ENCODE results near the gene RALGPS1.

The RALGPS1 gene

DNA sequence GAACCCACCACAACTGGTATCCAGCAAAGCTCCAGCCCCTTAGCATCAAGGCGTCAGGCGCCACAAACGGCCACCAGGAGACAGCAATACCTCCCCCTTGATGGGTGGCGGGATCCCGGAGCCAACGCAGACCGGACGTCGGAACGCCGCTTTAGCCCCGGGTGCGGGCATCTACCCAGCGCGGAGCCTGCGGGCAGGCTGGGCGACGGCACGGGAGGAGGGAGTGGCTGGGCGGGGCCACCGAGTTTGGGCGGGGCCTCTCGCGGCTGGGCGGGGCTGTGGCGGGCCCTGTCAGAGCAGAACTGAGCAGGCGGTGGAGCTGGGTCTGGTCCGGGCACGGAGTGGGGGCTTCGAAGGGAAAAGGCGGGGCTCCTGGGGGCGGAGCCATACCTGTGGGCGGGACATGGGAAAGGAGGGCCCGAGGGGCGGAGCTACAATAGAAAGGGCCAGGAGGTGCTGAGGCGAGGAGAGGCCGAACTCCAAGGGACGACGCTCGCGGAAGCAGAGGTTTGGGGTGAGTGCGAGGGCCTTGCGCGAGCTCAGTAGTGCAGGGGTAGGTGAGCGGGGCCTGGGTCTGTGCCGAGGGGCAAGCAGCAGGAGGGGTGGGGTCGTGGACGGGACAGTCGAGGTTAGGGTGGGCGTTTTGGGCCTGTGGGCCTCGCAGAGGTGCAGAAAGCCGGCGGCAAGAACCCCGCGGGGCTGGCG is 309.7 kb downstream of the RALGPS1 start:
- peak; percentile 89 for DNase-seq (ENCODE audit: low read depth)

DNA sequence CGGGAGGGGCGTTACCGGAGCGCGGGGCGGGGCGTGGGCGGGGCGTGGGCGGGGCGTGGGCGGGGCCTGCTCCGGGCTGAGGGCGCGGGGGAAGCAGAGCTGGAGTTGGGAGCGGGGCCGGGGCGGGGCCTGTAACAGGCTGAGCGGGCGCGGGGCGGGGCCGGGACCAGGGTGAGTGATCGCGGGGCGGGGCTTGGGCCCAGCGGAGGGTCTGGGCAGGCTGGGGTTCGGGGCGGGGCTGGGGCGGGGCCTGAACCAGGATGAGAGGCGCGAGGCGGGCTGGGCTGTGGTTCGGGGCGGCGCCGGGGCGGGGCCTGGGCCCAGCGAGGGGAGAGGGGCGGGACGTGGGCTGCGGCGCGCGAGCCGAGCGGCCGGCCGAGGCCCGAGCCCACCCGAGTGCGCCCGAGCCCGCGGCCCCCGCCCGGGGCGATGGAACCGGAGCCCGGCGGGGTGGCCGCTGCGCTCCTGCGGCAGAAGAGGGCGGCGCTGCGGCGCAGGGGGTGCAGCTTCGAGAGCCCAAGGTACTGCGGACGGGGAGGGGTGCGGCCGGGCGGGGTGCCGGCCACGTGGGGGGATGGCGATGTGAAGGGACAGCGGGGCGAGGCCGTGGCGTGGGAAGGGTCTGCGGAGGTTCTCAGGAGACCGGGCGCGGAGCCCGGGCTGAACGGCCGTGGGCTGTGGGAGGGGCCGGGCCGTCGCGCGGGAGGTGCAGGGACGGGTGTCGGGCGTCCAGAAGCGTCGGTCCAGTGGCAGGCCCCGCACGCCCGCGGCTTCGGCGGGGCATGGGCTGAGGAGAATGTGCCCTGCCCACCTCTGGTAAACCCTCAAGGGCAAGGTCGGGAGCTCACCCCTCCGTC is 310.5 kb downstream of the RALGPS1 start:
- peak; percentile 91 for DNase-seq (ENCODE audit: low read depth)

DNA sequence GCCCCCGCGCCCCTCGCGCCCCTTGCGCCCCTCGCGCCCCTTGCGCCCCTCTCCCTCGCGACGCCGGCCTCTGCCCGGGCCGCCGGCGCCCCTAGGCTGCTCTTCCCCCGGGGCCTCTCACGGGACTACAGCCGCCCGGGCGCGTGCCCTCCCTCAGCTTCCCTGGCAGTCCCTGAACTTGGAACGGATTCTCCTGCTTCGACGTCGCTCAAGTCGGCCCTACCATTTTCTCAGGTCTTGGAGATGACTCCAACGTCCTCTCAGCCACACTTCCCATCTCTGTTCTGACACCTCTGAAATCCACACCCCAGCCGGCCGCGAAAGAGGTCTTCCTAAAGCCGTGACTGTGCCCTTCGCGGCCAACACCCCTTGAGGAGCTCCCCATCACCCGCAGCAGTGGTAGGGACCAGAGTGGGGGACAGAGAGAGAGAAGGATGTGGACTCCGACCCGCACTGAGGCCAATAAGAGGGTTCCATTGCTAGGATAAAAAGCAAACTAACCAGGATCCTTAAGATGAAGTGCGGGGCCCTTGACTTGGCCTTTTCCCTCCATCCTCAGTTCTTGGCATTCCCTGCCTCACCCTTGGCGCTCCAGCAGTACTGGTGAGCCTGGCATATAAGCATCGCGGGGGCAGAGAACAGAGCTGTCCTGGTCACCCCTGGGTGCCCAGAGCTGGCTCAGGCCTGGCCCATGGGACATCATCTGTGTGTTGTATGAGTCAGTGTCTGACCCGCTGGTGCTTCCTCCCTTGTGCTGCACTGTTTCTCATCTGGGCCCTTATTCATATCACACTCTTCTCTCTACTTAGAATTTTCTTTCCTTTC is 311.4 kb downstream of the RALGPS1 start:
- DNase-seq (ENCODE audit: low read depth) = no peak

DNA sequence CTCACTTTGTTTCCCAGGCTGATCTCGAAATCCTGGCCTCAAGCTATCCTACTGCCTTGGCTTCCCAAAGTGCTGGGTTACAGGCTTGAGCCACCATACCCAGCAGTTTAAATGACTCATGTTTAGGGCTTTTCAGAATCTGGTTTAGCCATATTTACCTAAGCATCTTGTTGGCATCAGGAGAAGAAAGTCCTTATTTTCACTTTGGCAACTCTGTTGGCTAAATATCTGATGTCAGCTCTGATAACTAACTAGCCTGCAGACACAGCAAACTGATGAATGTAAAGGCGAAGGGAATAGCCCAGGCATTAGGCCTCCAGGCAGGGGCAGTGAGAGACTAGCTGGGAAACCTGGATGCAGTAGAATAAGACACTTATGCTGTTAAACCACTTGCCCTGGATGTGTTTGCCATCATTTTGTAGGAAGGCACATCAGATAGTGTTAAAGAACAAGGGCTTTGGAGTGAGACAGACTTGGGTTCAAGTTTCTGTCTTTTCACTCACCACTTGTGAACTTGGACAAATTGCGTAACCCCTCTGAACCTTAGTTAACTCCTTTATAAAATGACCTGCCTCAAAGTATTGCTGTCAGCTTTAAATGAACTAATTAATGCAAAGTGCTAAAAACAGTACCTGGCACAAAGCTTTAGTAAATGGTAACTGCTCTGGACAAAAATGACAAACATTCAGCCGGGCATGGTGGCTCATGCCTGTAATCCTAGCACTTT is 315.3 kb downstream of the RALGPS1 start:
- no peak for DNase-seq (ENCODE audit: low read depth)

DNA sequence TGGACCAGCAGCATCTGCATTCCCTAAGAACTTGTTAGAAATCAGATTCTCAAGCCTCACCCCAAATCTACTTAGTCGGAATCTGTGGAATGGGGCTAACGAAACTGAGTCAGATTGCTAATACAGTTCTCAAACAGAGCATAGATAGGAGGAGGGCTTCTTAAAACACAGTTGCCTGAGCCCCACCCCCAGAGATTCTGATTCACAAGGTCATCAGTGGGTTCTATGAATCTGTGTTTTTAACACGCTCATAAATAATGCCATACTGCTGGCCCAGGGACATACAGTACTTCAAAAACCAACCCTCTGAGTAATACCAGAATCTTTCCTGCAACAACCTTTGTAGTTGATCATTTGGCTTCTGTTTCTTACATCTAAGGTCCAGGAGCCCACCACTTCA is 317.1 kb downstream of the RALGPS1 start:
- DNase-seq (ENCODE audit: low read depth) = no peak

DNA sequence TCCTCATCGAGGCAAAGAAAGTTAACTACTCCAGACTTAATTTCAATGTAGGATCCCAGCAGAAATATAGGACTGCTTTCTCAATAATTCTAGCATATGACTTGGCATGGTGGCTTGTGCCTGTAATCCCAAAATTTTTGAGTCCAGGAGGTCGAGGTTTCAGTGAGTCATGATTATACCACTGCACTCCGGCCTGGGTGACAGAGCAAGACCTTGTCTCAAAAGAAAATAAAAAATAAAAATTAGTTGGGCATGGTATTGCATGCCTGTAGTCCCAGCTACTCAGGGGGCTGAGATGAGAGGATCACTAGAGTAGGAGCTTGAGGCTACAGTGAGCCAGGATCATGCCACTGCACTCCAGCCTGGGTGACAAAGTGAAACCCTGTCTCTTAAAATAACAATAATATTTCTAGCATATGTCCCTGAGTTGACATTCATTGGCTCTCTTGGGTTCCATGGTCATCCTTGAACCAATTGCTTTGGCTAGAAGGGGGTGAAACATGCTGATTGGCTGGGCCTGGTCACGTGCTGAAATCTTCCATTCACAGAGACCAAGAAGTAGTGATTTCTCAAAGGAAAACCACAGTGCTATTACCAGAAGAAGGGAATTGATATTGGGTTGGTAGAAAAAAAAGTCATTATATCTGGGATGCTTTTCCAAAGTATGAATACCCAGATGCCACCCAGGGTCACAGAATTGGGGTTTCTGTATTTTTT is 318.4 kb downstream of the RALGPS1 start:
- no peak for DNase-seq (ENCODE audit: low read depth)

DNA sequence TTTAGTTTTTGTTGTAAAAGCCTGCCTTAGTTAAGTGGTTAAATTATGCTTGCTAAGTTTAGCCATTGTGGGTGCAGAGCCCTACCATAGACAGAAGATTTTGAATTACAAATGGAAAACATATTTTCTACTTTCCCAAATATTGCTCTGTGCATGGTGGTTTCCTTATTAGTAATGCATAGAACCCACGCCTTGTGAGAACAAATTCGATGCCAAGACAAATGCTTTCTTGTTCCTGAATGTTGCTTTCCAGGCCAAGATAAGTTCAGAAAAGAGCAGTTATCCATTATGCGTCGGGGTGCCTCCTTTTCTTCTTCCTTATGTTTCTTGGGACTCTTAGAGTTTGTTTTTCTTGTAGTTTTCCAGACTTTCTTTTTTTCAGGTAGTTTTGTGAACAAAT is 319.0 kb downstream of the RALGPS1 start:
- no peak for DNase-seq (ENCODE audit: low read depth)

DNA sequence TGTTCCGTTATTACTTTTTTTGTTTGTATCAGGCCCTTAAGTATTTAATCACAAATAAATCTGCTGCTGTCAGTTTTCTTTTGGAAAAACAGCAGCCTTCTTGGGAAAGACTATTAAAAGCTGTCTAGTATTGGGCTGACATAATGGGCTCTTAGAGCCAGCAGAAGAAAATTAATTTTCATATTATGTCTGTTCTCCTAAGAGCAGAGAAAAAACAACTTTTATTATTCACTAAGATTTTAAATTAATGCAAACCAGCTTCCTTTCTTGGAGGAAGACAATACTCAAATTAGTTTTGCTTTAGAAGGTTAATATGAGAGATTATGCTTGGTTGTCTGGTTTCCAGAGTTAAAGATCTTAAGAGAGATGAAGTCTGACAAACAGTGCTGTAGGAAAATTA is 319.4 kb downstream of the RALGPS1 start:
- DNase-seq (ENCODE audit: low read depth) = no peak

DNA sequence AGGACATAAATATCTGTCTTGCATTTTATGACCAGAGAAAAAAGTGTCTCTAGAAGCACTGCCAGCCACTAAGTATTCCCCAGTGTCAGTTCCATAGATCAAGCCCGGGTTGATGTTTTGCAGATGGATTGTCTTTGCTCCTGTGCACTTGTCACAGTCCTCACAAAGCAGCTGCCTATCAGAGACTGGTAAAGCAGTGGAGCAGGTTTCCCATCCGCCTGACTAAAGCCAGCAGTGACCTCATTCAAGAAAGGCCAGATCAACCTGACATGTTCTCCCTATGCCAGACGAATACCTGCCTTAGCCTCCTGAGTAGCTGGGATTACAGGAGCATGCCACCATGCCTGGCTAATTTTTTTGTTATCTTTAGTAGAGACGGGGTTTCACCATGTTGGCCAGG is 323.2 kb downstream of the RALGPS1 start:
- DNase-seq (ENCODE audit: low read depth) = no peak

DNA sequence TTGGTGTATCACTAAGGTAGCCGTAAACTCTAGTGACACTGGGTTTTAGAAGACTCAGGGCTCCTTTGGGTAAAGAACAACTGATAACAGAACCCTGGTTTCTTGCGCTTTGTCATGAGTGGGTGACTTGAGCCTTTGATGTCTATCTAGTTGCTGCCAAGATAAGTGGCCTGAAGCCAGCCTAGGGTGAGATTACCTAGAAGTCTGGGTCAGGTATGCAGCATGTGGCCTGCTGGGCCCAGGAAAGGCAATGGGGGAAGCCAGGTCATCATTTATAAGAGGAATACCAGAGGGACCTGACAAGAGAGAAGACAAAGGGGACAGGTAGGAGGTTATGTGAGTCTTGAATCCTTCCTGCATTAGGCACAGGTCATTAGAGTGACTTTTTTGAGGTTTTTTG is 326.8 kb downstream of the RALGPS1 start:
- DNase-seq (ENCODE audit: low read depth) = no peak

DNA sequence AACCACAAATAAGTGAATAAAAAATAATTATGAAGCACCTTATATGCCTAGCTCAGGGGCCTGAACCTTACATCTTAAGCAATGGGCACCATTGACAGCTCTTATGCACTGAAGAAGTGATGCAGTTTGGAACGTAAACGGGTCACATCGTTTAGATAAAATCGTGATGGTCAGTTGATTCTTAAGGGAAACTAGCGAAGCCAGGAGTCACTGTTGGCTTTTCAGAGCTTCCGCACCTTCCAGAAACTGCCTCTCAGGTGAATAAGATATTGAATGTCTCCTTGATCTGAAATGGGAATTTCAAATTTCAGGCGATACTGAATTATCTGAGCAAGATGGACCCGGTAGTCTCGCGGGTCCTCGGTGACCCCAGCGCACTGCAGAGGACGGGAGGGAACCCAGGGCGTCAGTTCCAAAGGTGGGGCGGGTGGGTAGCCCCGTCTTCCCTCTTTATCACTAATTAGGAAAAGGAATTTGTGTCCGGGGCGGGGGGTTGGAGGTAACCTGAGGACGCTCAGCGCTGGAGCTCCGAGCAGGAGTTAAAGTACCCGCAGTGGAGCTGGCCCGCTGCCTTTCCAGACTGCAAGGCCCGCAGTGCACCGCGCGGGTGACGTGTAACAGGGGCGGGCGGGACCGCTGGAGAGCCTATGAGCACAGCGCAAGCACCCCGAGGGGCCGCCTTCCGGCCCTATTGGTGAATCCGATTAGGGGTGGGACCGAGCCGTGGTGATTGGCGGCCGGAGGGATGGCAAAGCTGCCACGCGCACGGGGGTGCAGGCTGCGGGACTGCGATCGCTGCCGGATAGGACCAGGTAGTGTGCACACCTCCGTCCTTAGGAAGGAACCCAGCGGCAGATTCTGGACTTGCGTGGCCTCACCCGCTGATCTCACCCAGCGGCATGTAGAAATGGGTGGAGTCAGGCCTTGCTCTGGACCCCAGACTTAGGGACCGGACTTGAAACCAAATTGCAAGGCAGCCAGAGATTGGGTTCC is 330.3 kb downstream of the RALGPS1 start:
- peak; percentile 94 for DNase-seq (ENCODE audit: low read depth)

DNA sequence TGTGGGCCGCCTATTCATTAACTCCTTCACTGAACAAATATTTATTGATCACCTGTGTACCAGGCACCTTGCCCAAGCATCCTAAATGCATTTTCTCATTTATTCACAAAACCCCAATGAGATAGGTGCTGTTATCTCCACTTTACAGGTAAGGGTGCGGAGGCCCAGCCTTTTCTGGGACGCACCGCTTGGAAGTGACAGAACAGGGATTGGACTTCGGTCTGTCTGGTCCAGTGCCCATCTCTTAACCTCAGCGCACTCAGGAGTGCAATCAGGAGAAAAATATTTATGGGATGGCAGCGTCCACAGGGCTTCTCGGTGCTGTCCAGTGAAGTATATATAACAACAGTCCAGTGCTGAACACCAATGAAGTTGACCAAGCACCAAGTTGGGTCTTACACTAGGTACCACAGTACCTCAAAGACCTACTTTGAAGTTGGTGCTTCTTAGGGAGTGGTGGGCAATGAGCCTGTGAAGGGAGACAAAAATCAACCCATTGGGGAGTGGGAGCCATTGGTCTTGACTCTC is 331.1 kb downstream of the RALGPS1 start:
- DNase-seq (ENCODE audit: low read depth) = no peak

DNA sequence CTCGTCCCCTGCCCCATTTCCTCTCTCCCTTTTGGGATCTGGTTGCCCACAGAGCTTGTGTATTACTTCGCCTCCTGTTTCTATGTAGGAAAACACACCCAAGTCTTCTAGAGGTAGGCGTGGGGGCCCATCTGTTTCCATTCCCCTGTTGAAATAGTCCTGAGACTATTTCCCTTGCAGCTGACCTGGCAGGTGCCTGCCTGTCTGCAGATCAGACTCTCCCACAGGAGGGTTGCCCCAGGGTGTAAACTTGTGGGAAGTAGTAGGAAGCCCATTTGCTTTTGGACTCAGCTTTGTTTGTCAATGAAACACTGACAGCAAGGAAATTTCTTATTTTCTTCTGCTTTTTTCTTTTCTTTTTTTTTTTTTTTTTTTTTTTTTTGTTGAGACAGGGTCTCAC is 333.7 kb downstream of the RALGPS1 start:
- no peak for DNase-seq (ENCODE audit: low read depth)

DNA sequence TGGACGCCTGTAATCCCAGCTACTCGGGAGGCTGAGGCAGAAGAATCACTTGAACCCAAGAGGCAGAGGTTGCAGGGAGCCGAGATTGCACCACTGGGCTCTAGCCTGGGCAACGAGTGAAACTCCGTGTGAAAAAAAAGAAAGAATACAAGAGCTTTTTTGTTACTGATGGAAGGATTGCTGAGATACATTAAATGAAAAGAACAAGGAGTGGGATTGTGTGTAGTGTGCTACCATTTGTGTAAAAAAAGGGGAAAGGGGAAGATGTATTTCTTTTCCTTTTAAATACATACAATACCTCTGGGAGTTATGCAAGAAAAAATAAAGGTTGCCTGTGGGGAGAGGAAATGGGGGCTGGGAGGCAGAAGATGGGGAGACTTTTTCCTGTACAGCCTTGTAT is 335.3 kb downstream of the RALGPS1 start:
- DNase-seq (ENCODE audit: low read depth) = no peak

DNA sequence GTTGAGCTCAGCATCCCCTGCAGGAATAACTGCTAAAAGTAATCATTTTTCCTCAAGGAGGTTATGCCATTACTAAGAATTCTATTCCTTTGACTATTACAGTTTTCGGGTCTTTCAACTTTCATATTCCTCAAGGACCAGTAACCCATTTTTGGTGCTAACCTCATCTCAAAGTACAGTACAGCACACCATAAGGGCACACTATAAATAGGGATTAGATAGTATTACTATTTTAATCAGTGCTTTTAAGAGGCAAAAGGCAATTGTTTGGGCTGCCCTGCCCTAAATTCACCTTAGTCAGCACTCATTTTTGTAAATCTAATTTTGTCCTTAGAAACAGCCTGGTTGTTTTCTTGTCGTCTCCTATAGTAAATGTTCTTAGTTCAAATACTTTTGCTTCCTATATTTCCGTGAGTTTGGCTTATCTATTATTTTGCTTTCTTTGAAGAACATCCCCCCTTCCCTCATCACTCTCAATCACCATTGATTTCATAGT is 336.4 kb downstream of the RALGPS1 start:
- DNase-seq (ENCODE audit: low read depth) = no peak

DNA sequence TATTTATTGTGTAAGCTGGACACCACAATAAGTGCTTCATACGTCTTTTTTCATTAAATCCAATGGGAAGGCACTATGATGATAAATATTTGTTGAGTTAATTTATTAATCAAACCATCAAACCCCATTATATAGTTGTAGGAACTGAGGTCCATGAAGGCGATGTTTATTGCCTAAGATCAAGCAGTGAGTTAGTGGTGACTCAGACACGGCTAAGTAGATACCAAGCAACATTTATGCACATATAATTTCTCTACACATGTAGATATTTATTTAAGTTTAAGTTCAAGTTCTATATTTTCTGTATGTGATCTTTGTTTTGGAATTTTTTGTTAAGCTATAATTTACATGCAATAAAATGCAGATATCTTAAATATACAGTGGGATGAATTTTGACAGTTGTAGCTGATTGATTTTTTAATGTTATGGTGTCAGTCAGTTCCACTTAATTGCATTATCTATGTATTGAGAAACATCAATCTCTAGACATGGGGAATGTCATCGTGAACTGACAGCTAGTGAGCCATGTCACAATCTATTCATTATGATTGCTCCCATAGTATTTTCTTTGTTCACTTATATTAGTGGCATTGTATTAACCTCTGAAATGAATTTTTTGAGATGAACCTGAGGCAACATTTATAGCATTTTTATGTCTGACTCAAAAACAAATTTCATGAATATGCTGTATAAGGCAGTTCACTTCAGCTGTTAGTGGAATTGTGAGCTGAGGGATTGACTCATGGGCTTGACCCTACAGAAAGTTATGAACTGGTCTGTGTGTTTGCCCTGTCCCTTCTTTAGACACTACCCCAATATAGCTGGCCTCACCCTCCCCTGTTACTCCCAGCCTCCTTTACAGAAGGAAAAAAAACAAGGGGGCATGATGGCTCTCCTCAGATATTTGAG is 338.1 kb downstream of the RALGPS1 start:
- no peak for DNase-seq (ENCODE audit: low read depth)

DNA sequence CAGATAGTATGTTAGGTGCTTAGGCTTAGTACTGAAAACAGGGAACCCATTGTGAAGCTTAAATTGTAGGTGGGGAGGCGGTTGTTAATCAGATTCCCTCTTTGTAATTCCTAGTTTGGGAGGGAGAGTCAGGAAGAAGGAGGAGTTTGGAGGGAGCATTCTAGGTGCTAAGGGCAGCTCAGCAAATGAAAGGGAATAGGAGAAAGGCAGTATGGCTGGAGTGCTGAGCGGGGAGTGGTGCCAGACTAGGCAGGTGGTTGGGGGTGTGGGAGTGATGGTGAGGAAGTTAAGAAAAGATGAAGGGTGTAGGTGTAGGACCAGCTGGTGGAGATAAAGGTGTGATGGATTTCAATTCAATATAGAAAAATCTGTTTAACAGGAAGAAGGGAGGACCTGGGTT is 338.9 kb downstream of the RALGPS1 start:
- DNase-seq (ENCODE audit: low read depth) = no peak

DNA sequence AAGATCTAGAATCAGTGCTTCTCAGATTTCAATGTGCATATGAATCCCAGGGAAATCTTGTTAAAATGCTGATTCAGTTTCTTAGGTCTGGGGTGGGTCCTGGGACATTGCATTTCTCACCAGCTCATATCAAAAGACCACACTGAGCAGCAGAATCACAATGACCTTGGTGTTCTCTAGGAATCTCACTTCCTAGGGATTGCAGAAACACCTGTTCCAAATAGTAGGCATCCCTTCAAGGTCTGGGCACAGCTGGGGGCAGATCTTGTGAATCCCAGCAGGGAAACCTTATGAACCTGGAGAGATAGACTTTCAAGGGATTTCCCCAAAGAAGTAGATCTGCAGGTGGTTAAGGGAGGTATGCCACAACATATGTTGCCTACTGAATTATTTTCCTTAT is 341.1 kb downstream of the RALGPS1 start:
- no peak for DNase-seq (ENCODE audit: low read depth)

DNA sequence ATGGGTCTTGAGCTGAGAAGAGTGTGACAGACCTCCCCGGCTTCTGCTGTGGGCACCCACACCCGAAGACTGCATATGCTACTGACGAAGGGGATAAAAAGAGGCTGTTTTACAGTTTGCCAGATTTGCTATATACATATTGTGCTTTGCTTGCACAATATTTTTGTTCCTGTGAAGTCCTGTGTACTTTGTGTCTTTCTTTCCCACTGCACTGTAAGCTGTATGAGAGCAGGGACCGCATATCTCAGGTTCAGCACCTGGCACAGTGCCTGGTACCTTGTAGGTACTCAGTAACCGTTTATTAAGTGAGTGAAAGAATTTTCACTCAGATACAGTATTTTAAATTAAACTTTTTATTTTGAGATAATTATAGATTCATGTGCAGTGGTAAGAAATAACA is 341.7 kb downstream of the RALGPS1 start:
- DNase-seq (ENCODE audit: low read depth) = no peak
